Astrocyte (in vitro differentiated cells and primary cell): Measurements from ENCODE around the gene DSG1. TPM values are rescaled to one million over a fixed set of nuclear protein-coding genes. Genes with fewer than 3 reads are reported as not detected.
A peak's percentile ranks its signal among the peaks of the same experiment; 100 is the strongest.
"Not testable (repeated sequence)": the region's sequence is repeated elsewhere in the genome, so short reads cannot be mapped to it uniquely, and the experiment has no call there.

Experiments
- DNase-seq: peaks from one replicate; pipeline ENCODE4 v3.0.0-alpha.2; 2010; ENCODE audit warnings: low read depth
- FAIRE-seq: peaks from 2 replicates; lab custom pipeline; 2011; peaks lifted over from hg19 to GRCh38; lab: Jason Lieb, UNC
- H2AFZ ChIP-seq: 2 replicates; pipeline ENCODE4 v1.6.0; 2012; ENCODE audit warnings: low read depth, low read length, inconsistent platforms
- H3K27ac ChIP-seq: 2 replicates; pipeline ENCODE4 v1.5.1; 2011; ENCODE audit warnings: low read depth, low read length, inconsistent platforms
- H3K27me3 ChIP-seq: 2 replicates; pipeline ENCODE4 v1.6.0; 2011; ENCODE audit warnings: low read length, inconsistent platforms; ENCODE audit not compliant: insufficient read depth
- H3K36me3 ChIP-seq: 2 replicates; pipeline ENCODE4 v1.5.1; 2011; ENCODE audit warnings: low read length, inconsistent platforms; ENCODE audit not compliant: insufficient read depth
- H3K4me1 ChIP-seq: 2 replicates; pipeline ENCODE4 v1.5.1; 2011; ENCODE audit warnings: low read length, inconsistent platforms; ENCODE audit not compliant: insufficient read depth
- H3K4me2 ChIP-seq: 2 replicates; pipeline ENCODE4 v1.6.0; 2012; ENCODE audit warnings: low read length, inconsistent platforms
- H3K4me3 ChIP-seq: 2 replicates; pipeline ENCODE4 v1.5.1; 2011; ENCODE audit warnings: low read depth, mild to moderate bottlenecking, low read length, inconsistent platforms; ENCODE audit not compliant: insufficient read depth
- H3K79me2 ChIP-seq: 2 replicates; pipeline ENCODE4 v1.6.0; 2012; ENCODE audit warnings: mild to moderate bottlenecking, low read length, inconsistent platforms; ENCODE audit not compliant: insufficient read depth
- H3K9ac ChIP-seq: 2 replicates; pipeline ENCODE4 v1.6.0; 2012; ENCODE audit warnings: mild to moderate bottlenecking, low read length, inconsistent platforms
- H3K9me3 ChIP-seq: 2 replicates; pipeline ENCODE4 v1.5.1; 2012; ENCODE audit warnings: low read depth, mild to moderate bottlenecking, low read length, inconsistent platforms; ENCODE audit not compliant: insufficient read depth
- H4K20me1 ChIP-seq: 2 replicates; pipeline ENCODE4 v1.6.0; 2012; ENCODE audit warnings: low read length, inconsistent platforms; ENCODE audit not compliant: insufficient read depth
- H3K27ac Mint-ChIP-seq: one replicate; pipeline ENCODE4 v1.8.0; 2021; ENCODE audit warnings: mild to moderate bottlenecking, mixed read lengths; ENCODE audit not compliant: unreplicated experiment
- H3K27me3 Mint-ChIP-seq: one replicate; pipeline ENCODE4 v1.8.0; 2021; ENCODE audit warnings: low read depth, mixed read lengths; ENCODE audit not compliant: unreplicated experiment
- H3K36me3 Mint-ChIP-seq: one replicate; pipeline ENCODE4 v1.8.0; 2021; ENCODE audit warnings: low read depth, mixed read lengths; ENCODE audit not compliant: unreplicated experiment
- H3K4me1 Mint-ChIP-seq: one replicate; pipeline ENCODE4 v1.8.0; 2021; ENCODE audit warnings: low read depth, mixed read lengths; ENCODE audit not compliant: unreplicated experiment
- H3K4me3 Mint-ChIP-seq: one replicate; pipeline ENCODE4 v1.8.0; 2021; ENCODE audit warnings: mild to moderate bottlenecking, moderate library complexity, mixed read lengths; ENCODE audit not compliant: unreplicated experiment
- H3K9me3 Mint-ChIP-seq: one replicate; pipeline ENCODE4 v1.8.0; 2021; ENCODE audit warnings: mild to moderate bottlenecking, mixed read lengths; ENCODE audit not compliant: unreplicated experiment
- CTCF ChIP-seq: IDR thresholded peaks from 2 replicates; pipeline ENCODE4 v1.5.1; 2011; ENCODE audit warnings: low read depth, mild to moderate bottlenecking, inconsistent platforms, low read length, moderate library complexity; ENCODE audit not compliant: insufficient read depth
- EZH2 ChIP-seq: IDR thresholded peaks from 2 replicates; pipeline ENCODE4 v1.6.1; 2012; ENCODE audit warnings: mild to moderate bottlenecking, low read length, inconsistent platforms; ENCODE audit not compliant: insufficient read depth
- total RNA-seq: library from RNA; stranded (reverse); gene quantifications from 2 replicates; pipeline ENCODE4 v1.2.1, GENCODE V29; 2021

Gene DSG1
- total RNA-seq, 1 donor from 2014 or later: 0.05 TPM

GRCh38 chr18:31325051-31325450, 7.1 kb downstream of the DSG1 start:
- H3K27me3 Mint-ChIP-seq: no peaks in the 10 kb centered on the region
- H3K36me3 Mint-ChIP-seq: no peaks in the 10 kb centered on the region
- peak; percentile 96 for DNase-seq
- peaks cover 8% of the 10 kb centered on the region for H3K4me1 Mint-ChIP-seq
- Histone ChIP-seq H3K79me2 (no peaks in the 10 kb centered on the region), H4K20me1 (no peaks in the 10 kb centered on the region), H3K4me3 (no peak overlapping the region), H3K4me2 (peak overlapping the region; percentile 43), H3K27me3 (no peaks in the 10 kb centered on the region), H3K27ac (peak overlapping the region; percentile 35), H3K4me1 (peaks cover 11% of the 10 kb centered on the region), H3K36me3 (no peaks in the 10 kb centered on the region), H2AFZ (no peak overlapping the region), H3K9ac (peak overlapping the region; percentile 27), H3K9me3 (no peaks in the 10 kb centered on the region)
- TF ChIP-seq EZH2 (no peak), CTCF (no peak)
- H3K4me3 Mint-ChIP-seq: no peak overlapping the region
- H3K27ac Mint-ChIP-seq: no peak overlapping the region
- no peaks in the 10 kb centered on the region for H3K9me3 Mint-ChIP-seq
- FAIRE-seq: no peak

- peaks cover 6% of the 10 kb centered on the region for H3K4me1 ChIP-seq
- H2AFZ ChIP-seq: no peak overlapping the region
- TF ChIP-seq CTCF (no peak), EZH2 (no peak)
- no peak for FAIRE-seq
- H3K79me2 ChIP-seq: no peaks in the 10 kb centered on the region
- H3K4me3 ChIP-seq: no peak overlapping the region
- H3K27ac ChIP-seq: no peak overlapping the region
- H3K4me2 ChIP-seq: no peak overlapping the region
- Mint-ChIP-seq H3K27ac (no peak overlapping the region), H3K4me1 (peaks cover 5% of the 10 kb centered on the region), H3K27me3 (no peaks in the 10 kb centered on the region), H3K4me3 (no peak overlapping the region), H3K36me3 (no peaks in the 10 kb centered on the region), H3K9me3 (no peaks in the 10 kb centered on the region)
- no peaks in the 10 kb centered on the region for H3K27me3 ChIP-seq
- H4K20me1 ChIP-seq: no peaks in the 10 kb centered on the region
- no peaks in the 10 kb centered on the region for H3K9me3 ChIP-seq
- no peak for DNase-seq
- H3K9ac ChIP-seq: no peak overlapping the region
- no peaks in the 10 kb centered on the region for H3K36me3 ChIP-seq
Measured at GRCh38 chr18:31329787-31330438, 12.0 kb downstream of the DSG1 start.

DNA sequence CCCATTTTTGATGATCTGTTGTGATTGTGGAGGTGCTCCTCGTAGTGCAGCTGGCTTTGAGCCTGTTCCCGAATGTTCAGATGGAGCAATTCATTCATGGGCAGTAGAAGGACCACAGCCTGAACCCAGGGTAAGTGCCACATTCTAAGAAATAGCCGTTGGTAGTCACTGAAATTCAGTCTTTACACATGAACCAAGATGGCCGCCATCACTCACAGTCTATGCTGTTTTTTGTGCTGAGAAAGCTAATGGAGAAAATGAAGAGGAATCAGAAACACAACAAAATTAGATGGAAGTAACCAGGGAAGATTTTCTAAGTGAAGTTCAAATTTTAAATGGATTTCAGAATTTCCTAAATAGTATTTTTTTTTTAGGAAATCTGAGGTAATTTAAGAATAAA, 25.5 kb downstream of the DSG1 start:
- Histone ChIP-seq H3K27me3 (no peaks in the 10 kb centered on the region), H3K27ac (no peak overlapping the region), H3K9ac (no peak overlapping the region), H3K4me2 (no peak overlapping the region), H3K4me1 (no peaks in the 10 kb centered on the region), H3K4me3 (no peak overlapping the region), H4K20me1 (no peaks in the 10 kb centered on the region), H3K9me3 (no peaks in the 10 kb centered on the region), H3K79me2 (no peaks in the 10 kb centered on the region), H2AFZ (peak overlapping the region; percentile 42), H3K36me3 (no peaks in the 10 kb centered on the region)
- Mint-ChIP-seq H3K27ac (no peak overlapping the region), H3K4me1 (no peaks in the 10 kb centered on the region), H3K27me3 (no peaks in the 10 kb centered on the region), H3K9me3 (no peaks in the 10 kb centered on the region), H3K4me3 (no peak overlapping the region), H3K36me3 (no peaks in the 10 kb centered on the region)
- no peak for TF ChIP-seq EZH2
- TF ChIP-seq CTCF: no peak
- DNase-seq (no peak), FAIRE-seq (no peak)

DNA sequence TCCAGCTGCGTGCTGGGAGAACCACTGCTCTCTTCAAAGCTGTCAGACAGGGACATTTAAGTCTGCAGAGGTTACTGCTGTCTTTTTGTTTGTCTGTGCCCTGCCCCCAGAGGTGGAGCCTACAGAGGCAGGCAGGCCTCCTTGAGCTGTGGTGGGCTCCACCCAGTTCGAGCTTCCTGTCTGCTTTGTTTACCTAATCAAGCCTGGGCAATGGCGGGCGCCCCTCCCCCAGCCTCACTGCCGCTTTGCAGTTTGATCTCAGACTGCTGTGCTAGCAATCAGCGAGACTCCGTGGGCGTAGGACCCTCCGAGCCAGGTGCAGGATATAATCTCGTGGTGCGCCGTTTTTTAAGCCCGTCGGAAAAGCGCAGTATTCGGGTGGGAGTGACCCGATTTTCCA, 35.4 kb downstream of the DSG1 start:
- not testable (repeated sequence) for H3K9me3 ChIP-seq, H3K4me1 ChIP-seq, H3K4me1 Mint-ChIP-seq, H3K36me3 ChIP-seq, H3K4me3 Mint-ChIP-seq, DNase-seq, H3K4me3 ChIP-seq, H3K79me2 ChIP-seq, H2AFZ ChIP-seq, H3K27ac ChIP-seq, H4K20me1 ChIP-seq, H3K9me3 Mint-ChIP-seq, H3K27ac Mint-ChIP-seq, H3K4me2 ChIP-seq, H3K36me3 Mint-ChIP-seq, H3K27me3 Mint-ChIP-seq, H3K9ac ChIP-seq, FAIRE-seq, H3K27me3 ChIP-seq
